Measurements from ENCODE around the gene PON2.

The PON2 gene

DNA sequence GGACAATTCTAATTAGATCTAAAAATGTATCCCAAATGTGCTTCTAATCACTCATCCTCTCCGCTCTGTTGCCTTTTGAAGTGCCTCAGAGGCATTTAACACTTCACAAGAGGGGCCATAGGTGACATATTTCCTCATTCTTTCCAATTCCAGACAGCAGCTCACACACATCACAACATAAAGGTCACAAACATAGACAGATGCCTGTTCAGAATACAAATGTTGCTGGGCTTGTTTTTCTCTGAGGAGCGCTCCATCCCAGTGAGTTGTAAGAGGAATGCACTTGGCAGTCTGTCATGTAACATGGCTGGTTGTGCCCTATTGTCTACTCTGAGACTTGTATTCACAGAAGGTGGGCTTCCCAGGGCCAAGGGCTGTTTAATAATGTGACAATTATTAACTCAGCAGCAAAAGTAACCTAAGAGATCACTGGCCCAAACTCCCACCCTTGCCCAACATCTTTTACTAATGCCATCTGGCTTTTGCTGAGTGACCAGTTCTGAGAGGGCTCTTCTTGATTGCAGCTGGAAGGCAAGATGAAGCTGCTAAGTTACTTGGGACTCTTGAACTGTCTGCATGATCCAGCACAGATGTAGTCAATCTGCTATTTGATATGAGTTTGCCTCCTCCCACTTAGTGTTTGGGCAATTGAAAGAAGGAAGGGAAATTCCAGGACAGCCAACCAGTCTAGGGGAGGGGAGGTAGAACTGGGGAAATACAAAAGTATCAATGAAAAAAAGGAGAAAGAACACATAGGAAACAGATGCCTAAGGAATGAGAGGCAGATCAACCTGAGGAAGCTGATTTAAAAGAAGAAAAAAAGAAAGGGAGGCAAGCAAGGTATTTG lies 13.6 kb downstream of the PON2 start:
- H3K9me3 ChIP-seq (ENCODE audit: control extremely low read depth in 1 of 5, control insufficient read depth in 4 of 5, insufficient read depth in 2 of 5, low read depth in 1 of 5, low read length in 4 of 5), result peaks cover 0 to 2% (median 0%) of the 10 kb centered on the region in 5 experiments
- WGBS (ENCODE audit: insufficient coverage), result 100% methylated on average over 2 of the region's 2 CpGs
- H3K4me3 ChIP-seq (ENCODE audit: control insufficient read depth in 1 of 7, extremely low read depth in 1 of 7, insufficient read depth in 4 of 7, low read depth in 2 of 7, low read length in 6 of 7), result no peak overlapping the region
- H3K4me1 ChIP-seq (ENCODE audit: control extremely low read depth in 1 of 4, control insufficient read depth in 4 of 4, insufficient read depth in 4 of 4, low read length in 3 of 4), result no peaks in the 10 kb centered on the region
- CTCF ChIA-PET, result interaction anchor here (0.7 to 1.5 kb wide), 3 partner anchors 9 to 57 kb away, joined by 3 read pairs; no protein-coding TSS in a partner anchor
- H3K36me3 ChIP-seq (ENCODE audit: control insufficient read depth in 4 of 4, insufficient read depth in 4 of 4, low read length in 3 of 4), result peaks cover 2 to 24% (median 12%) of the 10 kb centered on the region in 4 experiments
- H3K27ac ChIP-seq (ENCODE audit: insufficient read depth in 1 of 2, low read depth in 1 of 2, low read length in 2 of 2, poor library complexity in 1 of 2, severe bottlenecking in 2 of 2), result no peak overlapping the region
- POLR2A ChIA-PET, result no interaction called here
- no peaks in the 10 kb centered on the region for H3K27me3 ChIP-seq (replicated peaks in 2 of 5; ENCODE audit: control insufficient read depth in 4 of 5, insufficient read depth in 5 of 5, low read length in 4 of 5)
- no peak for DNase-seq

DNA sequence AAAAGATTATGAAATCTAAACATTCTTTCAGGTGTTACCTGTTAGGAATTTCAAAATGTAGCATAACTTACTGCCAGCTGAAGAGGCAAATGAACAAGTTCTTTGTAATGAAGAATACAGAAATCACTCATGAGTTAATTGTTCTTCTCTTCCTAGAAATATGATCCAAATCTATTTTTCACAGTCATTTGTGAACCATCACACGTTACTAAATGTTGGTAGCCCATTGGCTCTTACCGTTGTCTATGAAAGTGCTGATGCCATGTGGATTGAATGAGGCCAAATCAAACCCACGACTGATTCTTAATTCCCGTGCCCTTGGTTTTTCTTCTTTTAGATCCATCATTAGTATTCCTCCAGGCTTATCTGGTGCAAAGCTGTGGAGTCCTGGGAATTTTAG lies 22.8 kb downstream of the PON2 start:
- Histone ChIP-seq H3K4me1 (ENCODE audit: control extremely low read depth in 1 of 4, control insufficient read depth in 4 of 4, insufficient read depth in 4 of 4, low read length in 3 of 4) (peaks cover 0 to 3% (median 0%) of the 10 kb centered on the region in 4 experiments), H3K36me3 (ENCODE audit: control insufficient read depth in 4 of 4, insufficient read depth in 4 of 4, low read length in 3 of 4) (peaks cover 3 to 41% (median 9%) of the 10 kb centered on the region in 4 experiments), H3K4me3 (ENCODE audit: control insufficient read depth in 1 of 7, extremely low read depth in 1 of 7, insufficient read depth in 4 of 7, low read depth in 2 of 7, low read length in 6 of 7) (no peak overlapping the region), H3K27me3 (replicated peaks in 2 of 5; ENCODE audit: control insufficient read depth in 4 of 5, insufficient read depth in 5 of 5, low read length in 4 of 5) (no peaks in the 10 kb centered on the region), H3K27ac (ENCODE audit: insufficient read depth in 1 of 2, low read depth in 1 of 2, low read length in 2 of 2, poor library complexity in 1 of 2, severe bottlenecking in 2 of 2) (no peak overlapping the region), H3K9me3 (ENCODE audit: control extremely low read depth in 1 of 5, control insufficient read depth in 4 of 5, insufficient read depth in 2 of 5, low read depth in 1 of 5, low read length in 4 of 5) (no peaks in the 10 kb centered on the region)
- ChIA-PET POLR2A (no interaction called here), CTCF (interaction anchor here (1.5 kb wide), 1 partner anchor 10 kb away, joined by 3 read pairs; no protein-coding TSS in a partner anchor)
- no peak for DNase-seq
- 96% methylated on average over 4 of the region's 4 CpGs for WGBS (ENCODE audit: insufficient coverage)

DNA sequence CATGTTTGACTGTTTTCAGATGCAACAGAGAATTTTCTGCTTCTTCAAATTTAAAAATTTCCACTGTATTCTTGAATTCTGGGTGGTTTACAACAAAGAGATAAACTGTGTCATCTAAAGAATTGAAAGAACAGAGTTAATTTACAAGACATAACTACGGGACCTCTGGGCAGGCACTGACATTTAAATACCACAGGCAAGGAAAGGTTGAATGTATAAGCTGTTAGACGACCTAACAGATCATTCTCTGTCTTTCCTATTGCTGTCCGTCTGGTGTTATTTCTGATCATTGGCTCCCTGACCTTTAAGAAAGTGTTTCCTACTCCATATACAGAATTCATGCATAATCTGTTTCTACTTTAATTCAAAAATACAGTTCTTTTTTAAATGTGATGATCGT lies 23.2 kb downstream of the PON2 start:
- no peaks in the 10 kb centered on the region for H3K27me3 ChIP-seq (replicated peaks in 2 of 5; ENCODE audit: control insufficient read depth in 4 of 5, insufficient read depth in 5 of 5, low read length in 4 of 5)
- CTCF ChIA-PET, result interaction anchor here (1.5 kb wide), 1 partner anchor 11 kb away, joined by 3 read pairs; no protein-coding TSS in a partner anchor
- peaks cover 3 to 44% (median 9%) of the 10 kb centered on the region in 4 experiments for H3K36me3 ChIP-seq (ENCODE audit: control insufficient read depth in 4 of 4, insufficient read depth in 4 of 4, low read length in 3 of 4)
- DNase-seq, result no peak
- H3K4me1 ChIP-seq (ENCODE audit: control extremely low read depth in 1 of 4, control insufficient read depth in 4 of 4, insufficient read depth in 4 of 4, low read length in 3 of 4), result peaks cover 0 to 3% (median 0%) of the 10 kb centered on the region in 4 experiments
- POLR2A ChIA-PET, result interaction anchor here (1.2 kb wide), 1 partner anchor 10 kb away, joined by 3 read pairs; no protein-coding TSS in a partner anchor
- H3K4me3 ChIP-seq (ENCODE audit: control insufficient read depth in 1 of 7, extremely low read depth in 1 of 7, insufficient read depth in 4 of 7, low read depth in 2 of 7, low read length in 6 of 7), result no peak overlapping the region
- WGBS (ENCODE audit: insufficient coverage), result 94% methylated on average over 2 of the region's 4 CpGs
- H3K9me3 ChIP-seq (ENCODE audit: control extremely low read depth in 1 of 5, control insufficient read depth in 4 of 5, insufficient read depth in 2 of 5, low read depth in 1 of 5, low read length in 4 of 5), result no peaks in the 10 kb centered on the region
- H3K27ac ChIP-seq (ENCODE audit: insufficient read depth in 1 of 2, low read depth in 1 of 2, low read length in 2 of 2, poor library complexity in 1 of 2, severe bottlenecking in 2 of 2), result no peak overlapping the region

DNA sequence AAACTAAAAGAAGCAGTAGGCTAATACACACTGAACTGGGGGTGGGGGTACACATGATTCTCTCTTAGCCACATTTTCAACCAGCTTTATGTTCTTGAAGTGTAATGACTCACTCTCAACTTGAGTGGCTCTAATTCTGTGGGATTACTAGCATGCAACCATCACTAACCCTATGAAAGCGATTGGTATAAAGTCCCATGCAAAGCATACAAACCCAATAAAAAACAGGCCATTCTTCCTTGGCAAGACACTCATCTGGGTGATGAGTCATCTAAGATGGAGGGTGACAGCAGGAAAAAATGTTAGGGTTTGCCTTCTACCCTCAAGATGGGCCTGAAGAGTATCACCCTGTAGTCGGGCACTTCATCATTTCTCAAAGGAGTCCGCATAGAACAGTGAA lies 23.8 kb downstream of the PON2 start:
- H3K27me3 ChIP-seq (replicated peaks in 2 of 5; ENCODE audit: control insufficient read depth in 4 of 5, insufficient read depth in 5 of 5, low read length in 4 of 5), result no peaks in the 10 kb centered on the region
- no peak overlapping the region for H3K4me3 ChIP-seq (ENCODE audit: control insufficient read depth in 1 of 7, extremely low read depth in 1 of 7, insufficient read depth in 4 of 7, low read depth in 2 of 7, low read length in 6 of 7)
- no peak for DNase-seq
- POLR2A ChIA-PET, result interaction anchor here (1.2 kb wide), 1 partner anchor 9 kb away, joined by 3 read pairs; no protein-coding TSS in a partner anchor
- peaks cover 0 to 3% (median 0%) of the 10 kb centered on the region in 4 experiments for H3K4me1 ChIP-seq (ENCODE audit: control extremely low read depth in 1 of 4, control insufficient read depth in 4 of 4, insufficient read depth in 4 of 4, low read length in 3 of 4)
- CTCF ChIA-PET, result no interaction called here
- no CpG with 5 or more reads among the region's 3 CpGs for WGBS (ENCODE audit: insufficient coverage)
- H3K36me3 ChIP-seq (ENCODE audit: control insufficient read depth in 4 of 4, insufficient read depth in 4 of 4, low read length in 3 of 4), result peaks cover 3 to 49% (median 12%) of the 10 kb centered on the region in 4 experiments
- no peaks in the 10 kb centered on the region for H3K9me3 ChIP-seq (ENCODE audit: control extremely low read depth in 1 of 5, control insufficient read depth in 4 of 5, insufficient read depth in 2 of 5, low read depth in 1 of 5, low read length in 4 of 5)
- no peak overlapping the region for H3K27ac ChIP-seq (ENCODE audit: insufficient read depth in 1 of 2, low read depth in 1 of 2, low read length in 2 of 2, poor library complexity in 1 of 2, severe bottlenecking in 2 of 2)

DNA sequence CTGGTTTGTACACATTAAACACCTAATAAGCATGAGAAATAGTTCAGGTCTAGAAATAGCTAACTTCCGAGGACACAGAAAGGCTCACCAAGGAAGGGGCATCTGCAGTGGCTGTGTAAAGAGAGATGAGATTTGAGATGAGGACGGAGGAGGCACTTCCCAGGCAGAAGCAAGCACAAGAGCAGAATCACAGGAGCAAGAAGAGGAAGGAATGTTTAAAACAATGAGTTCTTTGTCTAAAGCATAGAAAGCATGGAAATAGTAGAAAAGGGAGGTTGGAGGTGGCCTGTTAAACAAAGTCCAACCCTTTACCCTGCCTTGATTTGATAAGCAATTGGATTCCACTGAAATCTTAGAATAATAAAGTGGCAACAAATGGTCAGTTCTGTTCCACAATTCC lies 27.1 kb downstream of the PON2 start:
- DNase-seq, result no peak
- no peak overlapping the region for H3K4me3 ChIP-seq (ENCODE audit: control insufficient read depth in 1 of 7, extremely low read depth in 1 of 7, insufficient read depth in 4 of 7, low read depth in 2 of 7, low read length in 6 of 7)
- no peak overlapping the region for H3K27ac ChIP-seq (ENCODE audit: insufficient read depth in 1 of 2, low read depth in 1 of 2, low read length in 2 of 2, poor library complexity in 1 of 2, severe bottlenecking in 2 of 2)
- H3K27me3 ChIP-seq (replicated peaks in 2 of 5; ENCODE audit: control insufficient read depth in 4 of 5, insufficient read depth in 5 of 5, low read length in 4 of 5), result no peaks in the 10 kb centered on the region
- peaks cover 10 to 52% (median 18%) of the 10 kb centered on the region in 4 experiments for H3K36me3 ChIP-seq (ENCODE audit: control insufficient read depth in 4 of 4, insufficient read depth in 4 of 4, low read length in 3 of 4)
- WGBS (ENCODE audit: insufficient coverage), result 100% methylated on average over 1 of the region's 2 CpGs
- H3K4me1 ChIP-seq (ENCODE audit: control extremely low read depth in 1 of 4, control insufficient read depth in 4 of 4, insufficient read depth in 4 of 4, low read length in 3 of 4), result peaks cover 0 to 3% (median 0%) of the 10 kb centered on the region in 4 experiments
- no peaks in the 10 kb centered on the region for H3K9me3 ChIP-seq (ENCODE audit: control extremely low read depth in 1 of 5, control insufficient read depth in 4 of 5, insufficient read depth in 2 of 5, low read depth in 1 of 5, low read length in 4 of 5)
- ChIA-PET CTCF (interaction anchor here (0.8 to 2.8 kb wide), 3 partner anchors 11 to 283 kb away, joined by 3 to 24 read pairs (median 3); partner anchors contain the start of gene PON3), POLR2A (no interaction called here)

DNA sequence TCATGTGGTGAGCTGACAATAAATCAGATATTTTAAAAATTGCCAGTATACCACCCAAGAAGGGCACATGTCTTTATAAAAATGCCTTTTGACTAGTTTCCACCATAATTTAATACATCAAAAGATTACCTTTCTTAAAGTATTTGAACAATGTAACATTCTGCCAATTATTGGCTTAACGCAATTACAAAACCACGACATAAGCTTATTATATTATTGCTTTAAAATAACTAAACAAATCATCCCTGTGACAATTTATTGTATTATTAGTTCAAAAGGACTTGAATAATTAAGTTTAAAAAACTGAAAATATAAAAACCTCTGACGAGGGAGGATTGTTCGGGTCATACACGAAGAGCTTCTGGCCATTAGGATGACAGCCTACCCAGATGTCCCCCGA lies 29.0 kb downstream of the PON2 start:
- DNase-seq, result no peak
- H3K27me3 ChIP-seq (replicated peaks in 2 of 5; ENCODE audit: control insufficient read depth in 4 of 5, insufficient read depth in 5 of 5, low read length in 4 of 5), result no peaks in the 10 kb centered on the region
- peaks cover 10 to 38% (median 13%) of the 10 kb centered on the region in 4 experiments for H3K36me3 ChIP-seq (ENCODE audit: control insufficient read depth in 4 of 4, insufficient read depth in 4 of 4, low read length in 3 of 4)
- no peak overlapping the region for H3K4me3 ChIP-seq (ENCODE audit: control insufficient read depth in 1 of 7, extremely low read depth in 1 of 7, insufficient read depth in 4 of 7, low read depth in 2 of 7, low read length in 6 of 7)
- POLR2A ChIA-PET, result no interaction called here
- 100% methylated on average over 3 of the region's 6 CpGs for WGBS (ENCODE audit: insufficient coverage)
- no peaks in the 10 kb centered on the region for H3K4me1 ChIP-seq (ENCODE audit: control extremely low read depth in 1 of 4, control insufficient read depth in 4 of 4, insufficient read depth in 4 of 4, low read length in 3 of 4)
- no peak overlapping the region for H3K27ac ChIP-seq (ENCODE audit: insufficient read depth in 1 of 2, low read depth in 1 of 2, low read length in 2 of 2, poor library complexity in 1 of 2, severe bottlenecking in 2 of 2)
- no peaks in the 10 kb centered on the region for H3K9me3 ChIP-seq (ENCODE audit: control extremely low read depth in 1 of 5, control insufficient read depth in 4 of 5, insufficient read depth in 2 of 5, low read depth in 1 of 5, low read length in 4 of 5)
- CTCF ChIA-PET, result interaction anchor here (1.6 to 2.8 kb wide), 2 partner anchors 10 to 111 kb away, joined by 3 to 24 read pairs; partner anchors contain the start of gene PON3

DNA sequence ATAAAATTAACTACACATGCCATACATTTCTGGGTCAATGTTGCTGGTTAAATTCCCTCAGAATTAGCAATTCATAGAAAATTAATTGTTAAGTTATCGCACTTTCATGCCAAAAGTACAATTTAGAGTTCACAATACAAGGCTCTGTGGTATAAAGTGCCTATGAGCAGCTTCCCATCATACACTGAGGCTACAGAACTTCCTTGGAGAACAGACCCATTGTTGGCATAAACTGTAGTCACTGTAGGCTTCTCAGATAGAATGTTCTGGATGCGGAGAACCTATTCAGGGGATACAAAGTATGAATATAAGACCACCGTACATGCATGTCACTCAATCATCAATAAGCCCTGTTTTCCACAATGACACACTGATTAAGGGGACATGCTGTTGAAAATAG lies 29.6 kb downstream of the PON2 start:
- no peak overlapping the region for H3K27ac ChIP-seq (ENCODE audit: insufficient read depth in 1 of 2, low read depth in 1 of 2, low read length in 2 of 2, poor library complexity in 1 of 2, severe bottlenecking in 2 of 2)
- CTCF ChIA-PET, result interaction anchor here (2.8 kb wide), 1 partner anchor 9 kb away, joined by 24 read pairs; the partner anchor contains the start of gene PON3
- no peaks in the 10 kb centered on the region for H3K27me3 ChIP-seq (replicated peaks in 2 of 5; ENCODE audit: control insufficient read depth in 4 of 5, insufficient read depth in 5 of 5, low read length in 4 of 5)
- H3K36me3 ChIP-seq (ENCODE audit: control insufficient read depth in 4 of 4, insufficient read depth in 4 of 4, low read length in 3 of 4), result peaks cover 10 to 36% (median 12%) of the 10 kb centered on the region in 4 experiments
- no peaks in the 10 kb centered on the region for H3K9me3 ChIP-seq (ENCODE audit: control extremely low read depth in 1 of 5, control insufficient read depth in 4 of 5, insufficient read depth in 2 of 5, low read depth in 1 of 5, low read length in 4 of 5)
- WGBS (ENCODE audit: insufficient coverage), result 100% methylated on average over 1 of the region's 3 CpGs
- no peak overlapping the region for H3K4me3 ChIP-seq (ENCODE audit: control insufficient read depth in 1 of 7, extremely low read depth in 1 of 7, insufficient read depth in 4 of 7, low read depth in 2 of 7, low read length in 6 of 7)
- no peak for DNase-seq
- H3K4me1 ChIP-seq (ENCODE audit: control extremely low read depth in 1 of 4, control insufficient read depth in 4 of 4, insufficient read depth in 4 of 4, low read length in 3 of 4), result no peaks in the 10 kb centered on the region
- POLR2A ChIA-PET, result no interaction called here

Measured in common myeloid progenitor, CD34-positive (primary cell).